ENCODE measurements around the gene SLC39A11. TPM values are rescaled to one million over a fixed set of nuclear protein-coding genes. Genes with fewer than 3 reads are reported as not detected.

SLC39A11 gene
- total RNA-seq, 1 experiment from 2014 or later, result 15.2 TPM

DNA sequence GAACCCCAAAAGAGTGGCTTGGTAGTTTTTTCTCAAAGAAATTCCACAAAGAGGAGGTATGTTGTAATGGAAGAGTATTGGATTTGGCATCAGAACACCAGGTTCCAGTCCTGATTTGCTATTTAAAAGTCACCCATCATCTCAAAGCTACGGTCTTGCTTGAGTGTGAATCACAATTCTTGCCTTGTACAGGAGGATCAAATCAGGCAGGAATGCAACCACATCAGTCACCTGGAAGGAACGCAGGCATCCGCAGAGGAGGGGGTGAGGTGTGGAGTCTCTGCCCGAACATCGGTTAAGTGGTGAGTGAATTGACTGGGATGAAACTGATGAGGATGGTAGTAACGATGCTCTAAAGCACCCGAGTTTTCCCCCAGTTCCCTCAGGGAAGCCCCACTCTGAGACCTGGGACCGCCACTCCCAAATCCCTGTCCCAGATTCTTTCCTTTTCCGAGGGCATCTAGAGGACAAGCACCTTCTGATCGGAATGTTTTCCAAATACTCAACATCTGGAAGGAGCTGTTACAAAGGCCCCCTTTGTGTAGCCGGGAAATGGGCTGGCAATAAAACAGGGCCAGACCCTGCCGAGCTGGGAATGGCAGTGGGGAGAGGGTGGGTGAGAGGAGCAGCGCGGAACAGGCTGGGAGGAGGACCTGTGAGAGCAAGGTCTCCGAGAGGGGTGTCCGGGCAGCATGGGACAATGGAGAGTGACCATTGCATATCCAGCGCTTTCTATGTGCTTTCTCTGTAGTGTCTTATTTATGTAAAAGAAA lies 469.6 kb downstream of the SLC39A11 start:
- DNase-seq, result no peak
- Histone ChIP-seq H3K79me2 (ENCODE audit: insufficient read depth, low read length) (no peaks in the 10 kb centered on the region), H2BK120ac (ENCODE audit: low read depth, low read length, poor library complexity, severe bottlenecking) (no peak overlapping the region), H3K4ac (ENCODE audit: low read depth, low read length) (no peak overlapping the region), H4K20me1 (ENCODE audit: control insufficient read depth, insufficient read depth, insufficient read length) (no peaks in the 10 kb centered on the region), H4K91ac (ENCODE audit: insufficient read length, low read depth, low read length) (no peak overlapping the region), H3K9me3 (ENCODE audit: control insufficient read depth, low read depth, low read length) (no peaks in the 10 kb centered on the region), H4K5ac (ENCODE audit: insufficient read length, low read depth, low read length) (no peak overlapping the region), H2BK5ac (ENCODE audit: insufficient read length, low read length) (no peak overlapping the region), H3K79me1 (ENCODE audit: insufficient read depth, low read depth, low read length, poor library complexity, severe bottlenecking) (no peaks in the 10 kb centered on the region), H2BK15ac (ENCODE audit: low read depth, low read length) (no peak overlapping the region), H2BK20ac (ENCODE audit: low read depth, low read length, poor library complexity, severe bottlenecking) (no peak overlapping the region), H3K23ac (ENCODE audit: insufficient read length, low read depth, low read length) (no peak overlapping the region), H3K56ac (ENCODE audit: insufficient read length, low read depth, low read length) (no peak overlapping the region), H3K18ac (ENCODE audit: insufficient read length, low read depth, low read length) (no peak overlapping the region), H3T11ph (ENCODE audit: low read length) (no peak overlapping the region), H3K4me1 (ENCODE audit: insufficient read depth, low read length) (no peaks in the 10 kb centered on the region), H3K23me2 (ENCODE audit: insufficient read length, low read depth, low read length, poor library complexity, severe bottlenecking) (no peaks in the 10 kb centered on the region), H3K4me2 (ENCODE audit: insufficient read depth, insufficient read length, low read length) (no peak overlapping the region), H3K27ac (ENCODE audit: insufficient read length, low read depth, low read length) (no peak overlapping the region), H2AK5ac (ENCODE audit: insufficient read length, low read length) (no peak overlapping the region), H2BK12ac (ENCODE audit: insufficient read length, low read depth, low read length) (no peak overlapping the region), H3K27me3 (ENCODE audit: insufficient read depth, low read length) (no peaks in the 10 kb centered on the region), H2AFZ (ENCODE audit: low read length) (no peak overlapping the region), H3K9ac (ENCODE audit: extremely low read depth, insufficient read length, low read length) (no peak overlapping the region), H4K8ac (replicated peaks; ENCODE audit: insufficient read length, low read depth, low read length) (no peak overlapping the region), H3K14ac (ENCODE audit: insufficient read depth, low read length) (no peak overlapping the region)
- no peak overlapping the region for H3K4me3 Mint-ChIP-seq
- peaks cover 14 to 24% of the 10 kb centered on the region in 2 experiments for H3K4me1 Mint-ChIP-seq
- no peak overlapping the region; a peak in 1 of 7 replicates for H3K27ac Mint-ChIP-seq
- WGBS (ENCODE audit: extremely low coverage, insufficient read length, low lambda C conversion rate), result no CpG with 5 or more reads among the region's 17 CpGs
- TF ChIP-seq, protein P1, sequence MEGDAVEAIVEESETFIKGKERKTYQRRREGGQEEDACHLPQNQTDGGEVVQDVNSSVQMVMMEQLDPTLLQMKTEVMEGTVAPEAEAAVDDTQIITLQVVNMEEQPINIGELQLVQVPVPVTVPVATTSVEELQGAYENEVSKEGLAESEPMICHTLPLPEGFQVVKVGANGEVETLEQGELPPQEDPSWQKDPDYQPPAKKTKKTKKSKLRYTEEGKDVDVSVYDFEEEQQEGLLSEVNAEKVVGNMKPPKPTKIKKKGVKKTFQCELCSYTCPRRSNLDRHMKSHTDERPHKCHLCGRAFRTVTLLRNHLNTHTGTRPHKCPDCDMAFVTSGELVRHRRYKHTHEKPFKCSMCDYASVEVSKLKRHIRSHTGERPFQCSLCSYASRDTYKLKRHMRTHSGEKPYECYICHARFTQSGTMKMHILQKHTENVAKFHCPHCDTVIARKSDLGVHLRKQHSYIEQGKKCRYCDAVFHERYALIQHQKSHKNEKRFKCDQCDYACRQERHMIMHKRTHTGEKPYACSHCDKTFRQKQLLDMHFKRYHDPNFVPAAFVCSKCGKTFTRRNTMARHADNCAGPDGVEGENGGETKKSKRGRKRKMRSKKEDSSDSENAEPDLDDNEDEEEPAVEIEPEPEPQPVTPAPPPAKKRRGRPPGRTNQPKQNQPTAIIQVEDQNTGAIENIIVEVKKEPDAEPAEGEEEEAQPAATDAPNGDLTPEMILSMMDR (conservative IDR thresholded peaks at IDR 0.05), result no peak
- H3K27me3 Mint-ChIP-seq (ENCODE audit: low read depth), result peaks cover 9% of the 10 kb centered on the region
- no peaks in the 10 kb centered on the region for H3K36me3 Mint-ChIP-seq (ENCODE audit: insufficient read depth in 1 of 3, low read depth in 3 of 3)
- H3K9me3 Mint-ChIP-seq, result peaks cover 3 to 4% of the 10 kb centered on the region in 2 experiments; a peak in 2 of 5 replicates
